Forelimb muscle (tissue), 1 donor: ENCODE results near the gene OPCML. TPM values are rescaled to one million over a fixed set of nuclear protein-coding genes. Genes with fewer than 3 reads are reported as not detected.

Source experiments
- DNase-seq: peaks from one replicate; pipeline ENCODE4 v3.0.0-alpha.2; 2013; ENCODE audit warnings: low read depth
- polyA plus RNA-seq: library from polyadenylated mRNA; unstranded; fragments of 120-200 nt; gene quantifications from one replicate; pipeline ENCODE4 v1.2.1, GENCODE V29; 2013; ENCODE audit not compliant: insufficient read length

OPCML gene
- polyA plus RNA-seq, 1 donor: 1.4 TPM

DNA sequence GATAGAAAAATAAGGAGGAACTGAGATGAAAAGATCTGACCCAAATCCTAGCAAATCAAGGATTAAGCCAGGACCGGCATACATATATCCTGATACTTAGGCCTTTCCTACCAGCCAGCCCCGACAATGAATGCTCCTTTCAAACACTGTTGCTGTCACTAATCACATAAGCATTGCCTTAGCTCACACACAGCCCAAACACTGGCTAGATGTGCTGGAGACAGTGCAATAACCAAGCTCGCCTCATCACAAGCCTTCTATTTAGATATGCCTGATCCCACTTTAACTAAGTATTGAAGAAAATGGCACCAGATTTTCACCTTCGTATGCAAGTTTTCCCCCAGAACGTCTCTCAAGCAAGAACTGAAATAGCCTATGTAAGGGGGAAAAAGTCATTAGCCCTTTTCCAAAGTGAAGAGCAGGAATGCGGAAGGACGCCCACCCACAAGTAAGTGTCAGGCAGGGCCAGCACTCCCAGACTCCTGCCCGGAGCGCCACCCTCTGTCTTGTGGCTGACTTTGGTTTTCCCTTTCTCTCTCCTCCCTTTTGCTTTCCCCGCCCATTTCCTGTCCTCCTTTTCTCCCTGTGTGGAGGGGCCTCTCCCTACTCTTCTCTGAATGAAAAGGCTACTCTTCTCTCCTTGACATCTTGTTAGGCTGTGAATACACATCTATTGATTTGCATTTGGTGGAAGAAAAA is 8.9 kb upstream of the OPCML start:
- no peak for DNase-seq

DNA sequence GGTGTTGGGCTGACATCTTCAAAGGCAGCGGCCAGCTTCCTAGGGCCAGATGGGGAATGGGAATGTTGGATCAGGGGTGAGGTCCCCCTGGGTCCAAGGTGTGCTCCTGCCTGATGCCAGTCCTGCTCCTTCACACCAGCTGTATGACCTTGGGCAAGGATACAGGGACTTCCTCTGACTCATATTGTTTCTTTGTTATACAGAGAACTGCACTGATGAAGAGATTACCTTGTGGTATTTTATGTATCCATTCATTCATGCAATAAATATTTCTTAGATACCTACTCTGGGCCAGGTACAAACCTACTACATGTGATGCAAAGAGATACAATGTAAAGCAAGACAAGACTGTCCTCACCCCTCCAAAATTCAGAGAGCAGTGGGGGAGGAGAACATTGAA is 3.9 kb upstream of the OPCML start:
- DNase-seq: no peak

DNA sequence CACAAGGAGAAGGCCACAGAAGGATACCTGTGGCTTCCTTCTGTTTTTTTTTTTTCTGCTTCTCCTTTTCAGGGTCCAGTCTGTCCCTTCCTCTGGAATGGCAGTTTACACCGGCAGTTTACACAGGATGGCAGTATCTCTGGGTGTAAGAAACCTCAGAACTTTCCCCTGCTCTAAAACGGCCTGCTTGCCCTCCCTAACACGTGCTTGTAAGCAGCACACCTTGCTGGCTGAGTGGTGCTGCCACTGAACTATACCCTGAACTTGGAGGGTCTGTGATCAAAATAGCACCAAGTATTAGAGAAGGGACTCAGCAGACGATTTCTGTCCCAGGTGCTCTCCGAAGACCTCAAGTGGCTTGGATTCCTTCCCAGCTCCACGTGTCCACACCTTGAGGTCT is 904 bp upstream of the OPCML start:
- DNase-seq: no peak

DNA sequence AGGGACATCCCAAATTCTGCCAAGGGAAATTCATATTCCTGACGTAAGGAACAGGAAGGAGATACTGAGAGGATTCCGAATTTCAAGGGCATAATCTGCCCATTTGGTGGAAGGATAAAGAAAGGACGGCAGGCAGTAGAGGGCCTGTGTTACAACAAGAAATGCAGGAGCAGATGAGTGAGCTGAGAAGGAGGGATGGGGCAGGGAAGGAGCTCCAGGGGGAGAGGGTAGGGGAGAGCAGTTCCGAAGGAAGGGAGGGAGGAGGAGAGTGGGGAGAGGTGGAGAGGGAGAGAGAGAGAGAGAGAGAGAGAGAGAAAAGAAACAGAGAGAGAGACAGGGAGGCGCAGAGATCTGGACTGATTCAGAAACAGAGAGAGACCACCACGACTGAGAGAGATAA is 843 bp downstream of the OPCML start:
- DNase-seq: no peak

DNA sequence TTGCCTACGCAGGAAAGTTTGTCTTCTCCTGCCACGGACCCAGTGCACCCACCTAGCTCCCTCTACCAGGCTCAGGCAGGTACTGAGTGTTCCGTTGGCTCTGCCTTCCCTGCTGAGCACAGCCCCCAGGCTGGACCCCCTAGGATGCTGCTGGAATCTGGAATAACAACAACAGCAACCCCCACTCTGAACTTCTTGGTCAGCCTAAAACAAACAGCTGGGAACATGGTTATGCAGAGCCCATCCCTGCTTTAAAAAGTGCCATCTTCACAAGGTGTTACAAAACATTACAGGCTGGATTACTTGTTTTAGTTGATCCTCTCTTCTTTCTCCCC is 1.8 kb downstream of the OPCML start:
- no peak for DNase-seq

DNA sequence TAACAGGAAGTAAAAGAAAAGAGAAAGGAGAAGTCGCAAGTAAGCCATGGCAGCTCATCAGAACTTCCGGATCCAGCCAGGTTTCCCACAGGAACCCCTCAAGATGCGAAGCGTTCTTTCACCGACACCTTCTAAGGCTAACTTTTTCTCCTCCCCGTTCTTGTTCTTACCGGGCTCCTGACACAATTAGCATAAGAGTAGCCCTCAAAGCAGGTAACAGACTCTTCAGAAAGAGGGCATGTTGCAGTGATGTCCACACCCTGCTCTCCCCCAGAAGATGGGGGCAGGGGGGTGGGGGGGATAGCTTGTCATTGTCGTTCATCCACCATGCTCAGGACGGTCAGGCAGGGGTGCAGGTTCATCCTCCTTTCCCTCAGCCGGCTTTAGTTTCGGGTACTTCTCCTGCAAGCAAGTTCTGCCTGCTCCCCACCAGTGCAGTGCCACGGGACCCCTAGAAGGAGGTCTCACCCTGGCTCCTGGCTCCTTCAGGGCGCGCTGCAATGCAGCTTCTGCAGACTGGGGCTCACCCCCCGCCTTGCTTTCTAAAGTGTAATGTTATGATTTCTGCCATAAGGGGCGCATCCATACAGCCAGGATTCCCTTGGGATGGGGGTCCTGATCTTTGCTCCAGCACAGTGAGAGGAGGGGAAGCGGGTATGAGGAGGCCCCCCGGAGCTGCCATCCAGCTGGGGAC is 2.3 kb downstream of the OPCML start:
- DNase-seq: no peak

DNA sequence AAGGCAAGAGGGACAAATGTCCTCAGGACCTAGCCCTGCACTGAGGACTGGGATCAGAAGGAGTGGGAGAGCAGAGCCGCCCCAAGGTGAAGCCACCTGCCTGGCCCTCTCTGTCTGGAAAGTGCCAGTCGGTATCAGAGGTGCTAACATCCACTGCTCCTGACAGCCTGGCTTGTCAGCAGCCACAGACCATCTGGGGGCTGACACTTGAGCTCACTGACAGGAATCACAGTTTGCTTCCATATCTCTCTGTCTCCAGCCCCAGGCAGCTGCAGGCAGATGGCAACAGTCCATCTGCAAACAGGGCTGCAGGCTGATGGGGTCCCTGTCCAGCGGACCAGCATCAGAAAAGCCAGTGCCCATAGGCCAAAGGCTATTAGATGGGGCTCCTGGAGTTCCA is 5.5 kb downstream of the OPCML start:
- no peak for DNase-seq

DNA sequence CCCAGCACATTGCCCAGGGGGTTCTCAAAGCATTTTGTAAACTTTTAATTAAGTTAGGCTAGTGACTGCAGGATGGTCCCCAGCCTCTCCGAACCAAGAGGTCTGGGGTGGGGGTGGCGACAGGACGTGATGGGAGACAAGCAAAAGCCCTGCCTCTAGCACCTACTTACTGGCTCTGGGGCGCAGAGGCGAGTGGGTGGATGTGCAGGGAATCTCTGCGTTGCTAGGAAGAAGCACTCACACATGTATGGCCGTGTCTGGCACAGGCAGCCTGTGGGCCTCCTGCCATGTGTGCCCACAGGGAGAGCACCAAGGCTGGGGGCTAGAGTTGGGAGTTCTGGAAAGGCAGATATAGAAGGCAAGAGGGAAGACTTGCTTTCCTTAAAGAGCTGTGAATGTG is 6.3 kb downstream of the OPCML start:
- DNase-seq: no peak

DNA sequence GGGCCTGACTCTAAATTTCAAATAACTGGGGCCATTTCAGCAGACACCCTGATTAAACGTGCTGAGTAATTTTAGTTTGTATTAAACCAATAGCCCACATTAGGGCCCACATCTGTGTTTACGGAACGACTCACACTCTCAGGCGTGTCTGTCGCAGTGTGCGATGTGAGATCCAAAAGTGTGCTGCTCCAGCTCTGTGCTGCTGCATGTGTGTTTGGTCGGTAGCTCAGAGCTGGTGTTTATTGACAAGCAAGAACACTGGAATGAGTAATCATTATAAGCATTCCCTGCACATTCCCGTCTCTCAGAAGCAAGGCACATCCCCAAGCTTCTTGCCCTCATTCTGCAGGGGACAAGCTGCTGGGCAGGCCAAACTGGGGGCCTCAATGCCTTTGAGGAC is 7.8 kb downstream of the OPCML start:
- DNase-seq: no peak

DNA sequence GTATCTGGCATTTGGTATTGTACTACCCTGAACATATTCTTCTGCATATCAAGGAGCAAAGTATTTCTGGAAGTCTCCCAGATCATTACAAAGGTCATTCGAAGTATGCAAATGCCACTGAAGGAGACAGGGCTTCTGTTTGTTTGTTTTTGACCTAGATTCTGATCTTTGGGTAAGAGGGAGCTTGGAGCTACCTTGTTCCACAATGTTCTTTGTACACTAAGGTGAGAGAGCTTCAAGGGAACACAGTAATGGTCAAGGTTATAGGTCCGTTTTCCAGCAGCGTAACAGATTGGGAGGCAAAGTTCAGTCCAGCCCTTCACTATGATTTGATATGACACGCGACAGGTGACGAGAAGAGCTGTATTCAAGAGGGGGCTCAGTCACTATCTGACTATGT is 10.0 kb downstream of the OPCML start:
- DNase-seq: no peak

DNA sequence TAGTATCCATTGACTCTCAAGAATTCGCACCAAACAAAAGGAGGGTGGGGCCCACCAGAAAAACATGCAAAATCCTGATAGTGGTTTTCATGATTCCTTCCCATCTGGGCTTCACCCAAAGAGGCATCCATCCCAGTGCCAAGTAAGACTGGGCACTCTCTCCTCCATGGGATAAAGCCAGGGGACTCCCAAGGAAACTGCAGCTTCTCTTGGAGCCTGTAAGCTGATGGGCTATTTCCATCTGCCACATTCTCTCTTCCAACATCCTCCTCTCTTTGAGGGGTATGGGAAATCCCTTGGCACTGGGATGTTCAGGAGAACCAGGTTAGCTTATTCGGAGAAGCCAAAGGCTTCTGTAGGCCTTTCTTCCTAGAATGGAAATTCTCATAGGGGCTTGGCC is 10.8 kb downstream of the OPCML start:
- no peak for DNase-seq

DNA sequence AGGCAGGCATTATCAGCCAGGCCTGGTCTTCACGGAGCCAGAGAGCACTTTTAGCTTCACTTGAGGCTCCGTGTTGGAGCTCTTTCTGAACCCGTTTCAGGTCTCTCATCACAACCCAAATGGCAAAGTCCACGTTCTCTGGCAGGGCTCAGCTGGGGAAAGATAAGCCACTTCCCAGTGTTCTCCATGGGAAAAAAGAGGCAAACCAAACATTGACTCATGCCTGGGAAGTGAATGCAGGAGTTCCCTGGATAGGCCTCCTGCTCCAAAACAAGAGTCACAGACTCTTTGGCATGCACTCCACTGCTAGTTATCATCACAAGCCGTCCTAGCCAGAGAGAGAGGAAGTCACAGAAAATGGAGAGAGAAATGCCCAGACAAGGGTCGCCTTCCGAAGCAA is 11.6 kb downstream of the OPCML start:
- DNase-seq: no peak

DNA sequence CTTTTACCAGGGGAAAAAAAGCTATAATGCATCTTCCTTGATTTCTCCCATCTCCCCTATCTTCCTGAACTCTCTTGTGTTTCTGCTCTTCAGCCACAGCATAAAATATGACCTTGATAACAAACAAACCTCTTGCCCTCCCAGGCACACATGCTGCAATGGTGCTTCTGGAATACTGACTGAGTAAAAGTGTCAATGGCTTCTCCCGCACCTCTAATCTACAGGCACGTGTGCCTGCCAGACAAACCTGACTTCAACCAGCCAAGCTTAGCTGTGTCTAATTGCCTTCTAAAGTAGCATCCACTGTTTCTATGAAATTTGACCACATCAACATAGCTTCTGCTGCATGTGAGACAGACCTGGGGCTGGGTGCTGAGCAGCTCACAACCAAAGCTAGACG is 12.7 kb downstream of the OPCML start:
- DNase-seq: no peak

DNA sequence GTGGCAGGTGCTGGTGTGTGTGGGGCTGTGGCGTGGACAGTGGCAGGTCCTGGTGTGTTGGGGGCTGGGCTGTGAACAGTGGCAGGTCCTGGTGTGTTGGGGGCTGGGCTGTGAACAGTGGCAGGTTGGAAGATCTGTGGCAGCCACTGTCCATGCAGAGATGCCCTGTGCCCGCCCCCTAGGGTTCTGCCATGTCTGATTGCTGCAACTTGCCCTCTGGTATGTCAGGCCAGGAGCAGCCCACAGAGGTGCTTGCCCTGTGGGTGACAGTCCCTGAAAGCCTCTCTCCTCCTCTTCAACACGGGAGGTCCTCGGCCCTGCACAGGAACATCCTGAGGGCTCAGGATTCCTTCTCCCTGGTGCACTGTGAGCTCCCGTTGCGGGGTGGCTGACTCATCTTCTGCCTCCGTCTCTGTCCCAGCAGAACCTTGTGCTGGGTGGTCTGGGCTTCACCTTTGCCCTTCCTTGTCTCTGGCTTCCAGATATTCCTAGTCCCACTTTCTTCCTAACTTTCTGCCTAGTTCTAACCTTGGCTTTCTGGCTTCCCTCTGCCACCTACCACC is 13.5 kb downstream of the OPCML start:
- DNase-seq: no peak

DNA sequence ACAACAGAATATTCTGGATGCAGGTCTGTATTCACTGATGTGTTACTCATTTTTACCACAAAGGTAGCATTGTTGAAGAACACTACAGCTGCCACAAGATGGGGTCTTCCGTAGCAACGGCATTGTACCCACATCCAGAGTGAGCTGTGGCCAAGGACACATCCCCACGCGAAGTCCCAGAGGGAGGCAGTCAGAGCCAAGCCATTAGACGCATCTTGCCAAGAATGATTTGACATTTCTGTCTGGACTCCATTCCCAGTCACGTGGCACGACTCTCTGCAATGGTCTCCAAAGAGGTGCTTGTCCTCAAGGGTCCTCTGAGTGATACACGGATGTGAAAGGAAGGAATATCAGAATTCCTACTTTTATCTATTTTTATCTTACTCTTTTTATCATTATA is 15.5 kb downstream of the OPCML start:
- no peak for DNase-seq

DNA sequence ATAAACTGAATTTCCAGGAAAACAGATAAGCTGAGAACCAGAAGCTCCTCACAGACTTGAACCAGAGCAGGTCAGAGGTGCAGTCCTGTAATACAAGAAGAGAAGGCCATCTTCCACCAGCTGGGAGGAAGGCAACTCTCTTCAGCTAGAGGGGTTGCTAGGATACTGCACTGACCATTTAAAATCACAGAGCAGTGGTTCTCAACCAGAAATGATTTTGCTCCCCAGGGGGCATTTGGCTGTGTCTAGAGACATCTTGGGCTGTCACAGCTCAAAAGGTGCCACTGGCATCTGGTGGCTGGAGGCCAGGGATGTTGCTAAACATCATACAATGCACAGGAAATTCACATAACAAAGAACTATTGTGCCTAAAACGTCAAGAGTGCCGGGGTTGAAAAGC is 17.2 kb downstream of the OPCML start:
- no peak for DNase-seq

DNA sequence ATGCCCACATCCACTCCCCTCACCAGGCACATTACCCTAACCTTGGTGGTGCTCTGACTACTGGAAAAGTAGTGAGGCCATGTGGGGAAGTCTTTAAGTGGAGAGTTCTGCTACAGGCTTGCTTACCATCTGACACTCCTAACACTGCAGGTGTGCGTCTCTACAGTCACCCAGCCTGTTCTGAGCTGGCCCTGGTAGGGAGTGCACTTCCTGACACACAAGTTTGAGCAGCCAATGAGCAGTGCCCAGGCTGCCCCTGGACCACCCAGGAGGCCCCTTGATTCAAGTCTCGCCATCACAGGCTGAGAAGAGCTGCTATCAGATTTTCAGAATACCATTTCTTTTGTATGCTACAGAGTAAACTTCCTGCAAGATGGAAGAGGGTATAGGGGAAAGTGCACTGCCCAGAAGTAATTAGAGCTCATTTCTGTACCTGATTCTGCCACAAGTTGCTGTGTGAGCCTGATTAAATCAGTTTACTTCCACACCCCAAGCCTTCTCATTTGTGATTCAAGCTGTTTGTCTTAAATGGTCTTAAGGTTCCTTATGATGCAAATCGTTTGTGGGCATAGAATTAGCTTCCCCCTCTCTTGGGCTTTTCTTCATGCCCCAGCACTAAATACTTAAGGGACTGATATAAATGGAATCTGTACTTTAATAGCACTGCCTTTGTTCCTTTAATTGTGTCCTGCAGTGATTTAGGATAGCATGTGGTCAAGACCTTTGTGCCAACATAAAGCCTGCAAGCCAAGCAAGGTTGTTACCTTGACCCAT is 22.2 kb downstream of the OPCML start:
- no peak for DNase-seq

DNA sequence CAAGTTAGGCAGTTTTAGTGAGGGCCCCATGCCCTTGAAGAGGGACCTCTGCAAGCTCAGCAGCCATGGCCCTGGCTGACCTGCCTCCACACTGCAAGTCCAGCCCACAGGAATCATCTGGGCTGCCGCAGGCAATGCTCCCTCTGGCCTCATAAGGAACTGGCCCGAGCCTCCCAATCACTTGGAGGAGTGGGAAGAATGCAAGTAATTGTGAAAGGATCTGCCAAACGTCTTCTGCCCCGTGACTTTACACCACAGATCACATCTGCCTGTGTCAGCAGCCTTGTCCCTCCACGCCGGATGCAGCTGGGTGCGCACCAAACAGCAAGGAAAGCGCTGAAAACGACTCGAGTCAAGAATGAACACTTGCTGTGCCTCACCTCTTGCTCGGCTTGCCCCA is 23.8 kb downstream of the OPCML start:
- peak; percentile 36 for DNase-seq

DNA sequence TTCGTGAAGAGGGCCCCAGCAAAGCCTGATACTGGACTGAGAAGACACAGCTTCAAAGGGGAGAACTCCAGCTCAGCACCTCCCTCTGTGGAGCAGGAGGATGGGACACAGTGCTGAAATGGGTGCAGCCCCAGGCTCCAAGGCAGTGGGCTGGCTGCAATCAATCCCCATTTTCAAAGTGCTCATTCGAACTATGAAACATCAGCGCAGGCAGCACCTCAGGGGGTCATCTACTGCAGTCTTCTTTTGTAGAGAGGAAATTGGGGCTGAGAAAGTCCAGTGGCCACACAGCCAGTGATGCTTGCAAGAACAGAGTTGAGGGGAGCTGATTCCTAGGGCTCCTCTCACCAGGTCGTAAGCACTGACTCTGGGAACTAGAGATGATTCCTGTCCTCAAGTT is 25.1 kb downstream of the OPCML start:
- no peak for DNase-seq

DNA sequence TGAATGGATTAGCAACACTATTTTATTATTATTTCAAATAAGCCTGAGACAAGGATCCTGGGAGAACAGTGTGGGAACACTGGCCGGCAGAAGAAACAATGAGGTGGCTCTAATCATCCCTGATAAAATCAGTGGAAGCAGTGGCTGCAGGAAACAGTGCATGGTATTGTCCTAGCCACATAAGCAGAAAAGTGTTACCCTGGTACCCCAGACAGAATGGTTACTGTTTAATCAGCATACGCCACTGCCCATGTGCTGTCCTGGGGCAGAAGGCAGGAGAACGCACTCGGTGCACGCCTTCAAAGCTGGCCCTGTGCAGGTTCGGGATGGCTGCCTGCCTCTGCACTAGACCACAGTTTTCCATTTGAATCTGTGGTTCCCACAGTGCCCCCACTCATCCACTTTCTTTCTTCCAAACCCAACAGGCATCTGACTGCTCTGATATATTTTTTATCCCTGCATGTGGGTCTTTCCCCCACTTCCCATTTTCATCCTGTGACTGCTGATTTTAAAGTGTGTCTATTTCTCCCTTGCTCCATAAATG is 25.7 kb downstream of the OPCML start:
- no peak for DNase-seq

DNA sequence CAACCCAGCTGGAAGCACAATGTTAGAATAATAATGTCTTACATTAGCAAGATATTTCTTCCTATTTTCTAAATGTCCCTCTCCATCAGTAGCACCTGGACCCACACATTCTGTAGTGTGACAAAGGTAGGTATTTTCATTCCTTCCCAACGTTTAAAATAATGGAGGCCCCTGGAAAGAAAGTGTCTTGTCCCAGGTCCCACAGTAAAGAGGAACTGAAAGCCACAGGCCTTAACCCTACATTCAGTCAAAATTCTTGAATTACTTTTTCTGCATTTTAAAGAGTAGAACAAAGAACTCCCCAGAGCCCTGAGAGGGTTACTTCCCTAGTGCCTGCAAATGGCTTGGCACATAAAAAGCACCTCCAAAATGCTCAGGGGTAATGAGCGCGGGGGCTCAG is 26.3 kb downstream of the OPCML start:
- DNase-seq: no peak

DNA sequence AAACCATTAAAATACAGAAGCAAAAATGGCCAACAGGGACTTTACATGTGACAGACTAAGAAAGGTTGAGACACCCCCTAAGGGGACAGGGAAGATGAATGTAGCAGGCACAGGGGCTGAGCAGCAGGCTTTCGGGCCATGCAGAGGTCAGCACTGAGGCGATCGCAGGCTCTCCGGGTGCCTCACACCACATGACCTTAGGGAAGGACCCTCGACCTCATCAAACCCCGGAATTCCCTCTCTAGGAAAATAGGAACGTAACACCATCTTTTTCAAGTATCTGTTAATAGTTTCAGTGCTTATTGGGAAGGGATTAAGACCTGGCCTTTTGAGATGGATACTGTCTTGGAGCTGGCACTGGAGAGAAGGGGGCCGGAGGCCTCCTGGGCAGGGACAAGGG is 27.4 kb downstream of the OPCML start:
- DNase-seq: no peak

DNA sequence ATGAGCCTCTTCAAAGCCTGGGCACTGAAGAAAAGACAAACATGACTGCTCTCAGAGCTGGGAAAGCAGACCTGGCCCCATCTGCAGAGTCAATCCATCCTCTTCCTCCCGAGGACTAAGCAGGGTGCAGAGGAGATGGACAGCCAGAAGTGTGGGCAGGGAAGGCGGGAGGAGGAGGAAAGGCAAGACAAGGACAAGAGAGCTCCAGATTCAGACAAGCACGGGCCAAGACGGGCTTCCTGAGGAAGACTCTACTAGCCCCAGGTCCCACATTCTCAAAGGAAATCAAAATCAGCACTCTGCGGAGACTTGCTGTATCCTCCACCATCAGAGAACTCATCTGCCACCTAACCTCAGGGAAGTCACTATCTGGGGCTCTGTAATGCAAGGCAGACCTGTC is 28.5 kb downstream of the OPCML start:
- no peak for DNase-seq
